GM12865 (cell line): ENCODE results near the gene NCAM1.
"Not testable (repeated sequence)": the region's sequence is repeated elsewhere in the genome, so short reads cannot be mapped to it uniquely, and the experiment has no call there.

Experiments
- DNase-seq: peaks from one replicate; pipeline ENCODE4 v3.0.0; 2010; ENCODE audit warnings: low read depth
- H3K4me3 ChIP-seq: 2 replicates; pipeline ENCODE4 v1.5.1; 2011; ENCODE audit warnings: mild to moderate bottlenecking, low read depth, low read length, control low read depth
- CTCF ChIP-seq: IDR thresholded peaks from 2 replicates; pipeline ENCODE4 v1.5.1; 2011; ENCODE audit warnings: low read length, control low read depth, low read depth, inconsistent platforms; ENCODE audit not compliant: insufficient read depth; ENCODE audit errors: missing control alignments

Gene NCAM1

DNA sequence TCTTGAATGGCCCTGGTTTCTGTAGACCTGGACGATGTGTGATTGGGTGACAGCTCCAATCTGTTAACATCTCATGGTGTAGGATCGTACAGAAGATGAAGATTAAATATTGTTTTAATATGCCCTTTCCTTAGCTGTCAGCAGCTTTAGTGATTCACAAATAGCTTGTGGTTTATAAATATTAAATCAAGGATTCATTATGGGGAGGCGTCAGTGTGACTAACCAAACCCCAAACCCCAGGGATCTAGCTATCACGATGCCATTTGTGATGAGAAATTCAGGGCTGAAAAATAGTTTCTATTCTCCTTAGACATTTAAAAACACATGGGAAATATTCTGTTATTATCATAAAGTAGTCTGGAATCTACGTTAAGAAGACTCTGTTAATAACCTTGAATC is 73.4 kb downstream of the NCAM1 start:
- no peak overlapping the region for H3K4me3 ChIP-seq
- no peak for TF ChIP-seq CTCF
- DNase-seq: no peak

GRCh38 chr11:113035708-113036107 is 74.5 kb downstream of the NCAM1 start:
- no peak for TF ChIP-seq CTCF
- no peak for DNase-seq
- no peak overlapping the region for H3K4me3 ChIP-seq

- H3K4me3 ChIP-seq: no peak overlapping the region
- DNase-seq: no peak
- TF ChIP-seq CTCF: no peak
Observed at GRCh38 chr11:113043698-113044097, 82.5 kb downstream of the NCAM1 start.

DNA sequence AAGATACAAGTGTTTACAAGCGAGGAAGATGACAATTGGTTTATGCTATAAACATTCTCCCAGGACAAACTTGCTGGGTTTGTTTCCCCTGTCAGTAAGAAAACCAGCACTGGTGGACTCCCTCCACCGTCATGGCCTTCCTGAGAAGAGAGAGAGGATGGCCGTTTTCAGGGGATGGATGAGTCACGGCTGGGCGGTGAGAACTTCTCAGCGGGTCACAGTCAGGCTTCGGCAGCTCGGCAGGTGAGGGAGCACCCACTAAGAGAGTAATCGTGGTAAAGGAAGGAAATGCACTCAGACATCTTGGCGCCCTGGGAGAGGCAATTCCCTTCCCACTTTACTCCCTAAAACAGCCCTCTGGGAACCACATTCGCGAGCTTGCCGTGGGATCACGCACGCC is 83.9 kb downstream of the NCAM1 start:
- no peak for DNase-seq
- H3K4me3 ChIP-seq: no peak overlapping the region
- TF ChIP-seq CTCF: no peak

DNA sequence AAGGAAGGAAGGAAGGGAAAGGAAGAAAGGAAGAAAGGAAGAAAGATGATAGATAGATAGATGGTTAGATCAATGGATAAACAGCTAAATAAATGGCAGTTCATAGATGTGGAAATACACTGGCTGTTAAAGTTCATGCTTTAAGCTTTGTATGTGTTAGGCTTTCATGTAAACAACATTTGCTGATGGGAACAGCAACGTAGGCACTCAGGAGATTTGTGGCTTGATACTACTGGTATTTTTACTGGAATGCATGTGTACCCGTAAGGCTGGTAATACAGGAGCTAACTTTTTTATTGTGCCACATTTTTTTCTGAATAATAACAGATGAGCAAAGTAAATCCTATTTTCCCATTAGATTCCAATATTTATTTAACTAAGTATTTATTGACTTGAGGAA is 85.6 kb downstream of the NCAM1 start:
- H3K4me3 ChIP-seq: no peak overlapping the region

GRCh38 chr11:113048820-113049768 is 87.9 kb downstream of the NCAM1 start:
- H3K4me3 ChIP-seq: no peak overlapping the region
- no peak for DNase-seq
- no peak for TF ChIP-seq CTCF

More for the DNA sequence above, 85.6 kb downstream of the NCAM1 start:
- TF ChIP-seq CTCF: no peak
- no peak for DNase-seq

DNA sequence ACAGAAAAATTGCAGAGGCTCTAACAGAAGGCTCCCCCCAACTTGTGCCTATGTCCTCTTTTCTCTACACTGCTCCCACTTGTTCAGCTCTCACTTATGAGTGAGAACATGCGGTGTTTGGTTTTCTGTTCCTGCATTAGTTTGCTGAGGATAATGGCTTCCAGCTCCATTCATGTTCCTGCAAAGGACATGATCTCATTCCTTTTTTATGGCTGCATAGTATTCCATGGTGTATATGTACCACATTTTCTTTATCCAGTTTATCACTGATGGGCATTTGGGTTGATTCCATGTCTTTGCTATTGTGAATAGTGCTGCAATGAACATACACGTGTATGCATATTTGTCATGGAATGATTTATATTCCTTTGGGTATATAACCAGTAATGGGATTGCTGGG is 91.8 kb downstream of the NCAM1 start:
- not testable (repeated sequence) for DNase-seq

More for the DNA sequence above, 91.8 kb downstream of the NCAM1 start:
- not testable (repeated sequence) for H3K4me3 ChIP-seq
